H9 (cell line): ENCODE data around the gene CCL3. TPM values are rescaled to one million over a fixed set of nuclear protein-coding genes. Genes with fewer than 3 reads are reported as not detected.

ENCODE experiments used
- DNase-seq: peaks from one replicate; pipeline ENCODE4 v3.0.0-alpha.2; 2017
- H2AFZ ChIP-seq: one replicate; pipeline ENCODE4 v1.6.1; 2013; ENCODE audit warnings: mild to moderate bottlenecking, low read length, control low read depth, moderate library complexity
- H2AK5ac ChIP-seq: 2 replicates; pipeline ENCODE4 v1.6.1; 2013; ENCODE audit warnings: low read length, control low read depth, mixed read lengths; ENCODE audit not compliant: insufficient read length
- H2BK120ac ChIP-seq: one replicate; pipeline ENCODE4 v1.6.1; 2013; ENCODE audit warnings: low read depth, mild to moderate bottlenecking, low read length, control low read depth, inconsistent platforms; ENCODE audit not compliant: poor library complexity, severe bottlenecking
- H2BK12ac ChIP-seq: 2 replicates; pipeline ENCODE4 v1.6.1; 2013; ENCODE audit warnings: low read length, control low read depth, mixed read lengths, low read depth; ENCODE audit not compliant: insufficient read length
- H2BK15ac ChIP-seq: 2 replicates; pipeline ENCODE4 v1.6.1; 2013; ENCODE audit warnings: low read depth, low read length, control low read depth
- H2BK20ac ChIP-seq: one replicate; pipeline ENCODE4 v1.6.1; 2013; ENCODE audit warnings: low read depth, mild to moderate bottlenecking, low read length, control low read depth, inconsistent platforms; ENCODE audit not compliant: poor library complexity, severe bottlenecking
- H2BK5ac ChIP-seq: 2 replicates; pipeline ENCODE4 v1.6.1; 2013; ENCODE audit warnings: low read length, control low read depth, mixed read lengths; ENCODE audit not compliant: insufficient read length
- H3K14ac ChIP-seq: 2 replicates; pipeline ENCODE4 v1.6.1; 2013; ENCODE audit warnings: low read length, control low read depth; ENCODE audit not compliant: insufficient read depth
- H3K18ac ChIP-seq: 2 replicates; pipeline ENCODE4 v1.6.1; 2013; ENCODE audit warnings: low read depth, mild to moderate bottlenecking, mixed read lengths, low read length, control low read depth; ENCODE audit not compliant: insufficient read length
- H3K23ac ChIP-seq: 2 replicates; pipeline ENCODE4 v1.6.1; 2013; ENCODE audit warnings: low read length, control low read depth, mixed read lengths, low read depth; ENCODE audit not compliant: insufficient read length
- H3K23me2 ChIP-seq: 2 replicates; pipeline ENCODE4 v1.6.1; 2013; ENCODE audit warnings: low read depth, mild to moderate bottlenecking, mixed read lengths, low read length, control low read depth; ENCODE audit not compliant: insufficient read length, poor library complexity, severe bottlenecking
- H3K27ac ChIP-seq: 2 replicates; pipeline ENCODE4 v1.5.1; 2013; ENCODE audit warnings: low read length, control low read depth, mixed read lengths, low read depth; ENCODE audit not compliant: insufficient read length
- H3K27me3 ChIP-seq: 2 replicates; pipeline ENCODE4 v1.6.1; 2013; ENCODE audit warnings: low read length, control low read depth, inconsistent platforms; ENCODE audit not compliant: insufficient read depth
- H3K4ac ChIP-seq: 2 replicates; pipeline ENCODE4 v1.6.1; 2013; ENCODE audit warnings: low read depth, mild to moderate bottlenecking, control low read depth, inconsistent platforms, low read length, moderate library complexity
- H3K4me1 ChIP-seq: 2 replicates; pipeline ENCODE4 v1.6.1; 2013; ENCODE audit warnings: low read length, control low read depth, inconsistent platforms; ENCODE audit not compliant: insufficient read depth
- H3K4me2 ChIP-seq: 2 replicates; pipeline ENCODE4 v1.6.1; 2013; ENCODE audit warnings: low read length, control low read depth, mixed read lengths; ENCODE audit not compliant: insufficient read length, insufficient read depth
- H3K56ac ChIP-seq: 2 replicates; pipeline ENCODE4 v1.6.1; 2013; ENCODE audit warnings: low read depth, mild to moderate bottlenecking, mixed read lengths, low read length, control low read depth; ENCODE audit not compliant: insufficient read length
- H3K79me1 ChIP-seq: 2 replicates; pipeline ENCODE4 v1.6.1; 2013; ENCODE audit warnings: low read depth, mild to moderate bottlenecking, moderate library complexity, low read length, control low read depth, inconsistent platforms; ENCODE audit not compliant: insufficient read depth, poor library complexity, severe bottlenecking
- H3K79me2 ChIP-seq: 2 replicates; pipeline ENCODE4 v1.6.1; 2013; ENCODE audit warnings: low read length, control low read depth, inconsistent platforms; ENCODE audit not compliant: insufficient read depth
- H3K9ac ChIP-seq: 2 replicates; pipeline ENCODE4 v1.6.1; 2013; ENCODE audit warnings: low read length, control low read depth, mixed read lengths; ENCODE audit not compliant: insufficient read length; ENCODE audit errors: extremely low read depth
- H3K9me3 ChIP-seq: one replicate; pipeline ENCODE4 v1.6.1; 2013; ENCODE audit warnings: low read depth, low read length, inconsistent platforms; ENCODE audit not compliant: control insufficient read depth
- H3T11ph ChIP-seq: one replicate; pipeline ENCODE4 v1.6.1; 2013; ENCODE audit warnings: mild to moderate bottlenecking, low read length, control low read depth, inconsistent platforms
- H4K20me1 ChIP-seq: one replicate; pipeline ENCODE4 v1.6.1; 2013; ENCODE audit not compliant: control insufficient read depth, insufficient read length, insufficient read depth
- H4K5ac ChIP-seq: 2 replicates; pipeline ENCODE4 v1.6.1; 2013; ENCODE audit warnings: low read depth, mild to moderate bottlenecking, mixed read lengths, low read length, control low read depth; ENCODE audit not compliant: insufficient read length
- H4K8ac ChIP-seq: replicated peaks from 2 replicates; pipeline ENCODE4 v1.6.1; 2013; ENCODE audit warnings: low read length, control low read depth, mixed read lengths, low read depth; ENCODE audit not compliant: insufficient read length
- H4K91ac ChIP-seq: 2 replicates; pipeline ENCODE4 v1.6.1; 2013; ENCODE audit warnings: low read depth, mild to moderate bottlenecking, moderate library complexity, mixed read lengths, low read length, control low read depth; ENCODE audit not compliant: insufficient read length
- H3K27ac Mint-ChIP-seq, 3 experiments: 2 replicates in 2 of 3; 3 replicates in 1 of 3; pipeline ENCODE4 v1.8.0; 2020 to 2021; ENCODE audit warnings: mixed read lengths in 3 of 3, mild to moderate bottlenecking in 1 of 3, moderate library complexity in 1 of 3
- H3K27me3 Mint-ChIP-seq: 2 replicates; pipeline ENCODE4 v1.8.0; 2021; ENCODE audit warnings: low read depth, mild to moderate bottlenecking, moderate library complexity, mixed read lengths
- H3K36me3 Mint-ChIP-seq, 3 experiments: 2 replicates in 2 of 3; 3 replicates in 1 of 3; pipeline ENCODE4 v1.8.0; 2020 to 2021; ENCODE audit warnings: low read depth in 3 of 3, mixed read lengths in 3 of 3; ENCODE audit not compliant: insufficient read depth in 1 of 3
- H3K4me1 Mint-ChIP-seq, 2 experiments: 2 replicates each; pipeline ENCODE4 v1.8.0; 2020; ENCODE audit warnings: mixed read lengths in 2 of 2
- H3K4me3 Mint-ChIP-seq, 2 experiments: 2 replicates in 1 of 2; 3 replicates in 1 of 2; pipeline ENCODE4 v1.8.0; 2020 to 2021; ENCODE audit warnings: mild to moderate bottlenecking in 2 of 2, mixed read lengths in 2 of 2, moderate library complexity in 1 of 2
- H3K9me3 Mint-ChIP-seq, 2 experiments: 2 replicates in 1 of 2; 3 replicates in 1 of 2; pipeline ENCODE4 v1.8.0; 2020; ENCODE audit warnings: mild to moderate bottlenecking in 2 of 2, mixed read lengths in 2 of 2, moderate library complexity in 1 of 2
- CTCF ChIP-seq: fragments of 200-600 bp; sonication (generic); conservative IDR thresholded peaks from 3 replicates; pipeline ENCODE4 v1.8.0; 2021; ENCODE audit warnings: antibody characterized with exemption, mild to moderate bottlenecking
- WGBS: extraction: QIAGEN DNeasy Blood & Tissue Kit; methylation state at CpG from one replicate; pipeline ENCODE4 v1.1.7; 2013; ENCODE audit warnings: missing lambda C conversion rate, low lambda C conversion rate, mixed read lengths; ENCODE audit not compliant: insufficient read length; ENCODE audit errors: extremely low coverage; 5-methylcytosine and 5-hydroxymethylcytosine counted together
- total RNA-seq: library from RNA; stranded (reverse); gene quantifications from 2 replicates; pipeline ENCODE4 v1.2.1, GENCODE V29; 2021

CCL3 gene
- total RNA-seq, 1 experiment from 2014 or later = not detected

GRCh38 chr17:36095992-36096391, 6.0 kb upstream of the CCL3 start:
- H3K4me2 ChIP-seq = no peak overlapping the region
- H4K5ac ChIP-seq = no peak overlapping the region
- no peak overlapping the region for H2BK5ac ChIP-seq
- no peaks in the 10 kb centered on the region for H3K27me3 ChIP-seq
- H4K8ac ChIP-seq = no peak overlapping the region
- no peak overlapping the region for H3K9ac ChIP-seq
- no peak overlapping the region for H3K14ac ChIP-seq
- TF ChIP-seq CTCF = no peak
- H3K18ac ChIP-seq = no peak overlapping the region
- no peak overlapping the region for H3K4ac ChIP-seq
- H2BK12ac ChIP-seq = no peak overlapping the region
- H3K27me3 Mint-ChIP-seq = peaks cover 4% of the 10 kb centered on the region
- no peak for DNase-seq
- H3T11ph ChIP-seq = no peak overlapping the region
- no peak overlapping the region for H2BK15ac ChIP-seq
- no peaks in the 10 kb centered on the region for H3K79me1 ChIP-seq
- no peak overlapping the region for H3K56ac ChIP-seq
- no CpG with 5 or more reads among the region's 1 CpG for WGBS
- no peak overlapping the region for H3K27ac Mint-ChIP-seq
- no peaks in the 10 kb centered on the region for H3K9me3 ChIP-seq
- no peaks in the 10 kb centered on the region for H4K20me1 ChIP-seq
- H2BK120ac ChIP-seq = no peak overlapping the region
- no peak overlapping the region for H2AFZ ChIP-seq
- no peak overlapping the region for H2AK5ac ChIP-seq
- H3K79me2 ChIP-seq = no peaks in the 10 kb centered on the region
- peaks cover 4% of the 10 kb centered on the region in 2 experiments for H3K4me1 Mint-ChIP-seq
- H3K4me1 ChIP-seq = no peaks in the 10 kb centered on the region
- H4K91ac ChIP-seq = no peak overlapping the region
- H3K36me3 Mint-ChIP-seq = no peaks in the 10 kb centered on the region
- no peak overlapping the region for H3K23ac ChIP-seq
- no peaks in the 10 kb centered on the region for H3K23me2 ChIP-seq
- H3K9me3 Mint-ChIP-seq = no peaks in the 10 kb centered on the region
- H2BK20ac ChIP-seq = no peak overlapping the region
- H3K4me3 Mint-ChIP-seq = no peak overlapping the region
- H3K27ac ChIP-seq = no peak overlapping the region
